ENCODE data around the gene TMF1. TPM values are rescaled to one million over a fixed set of nuclear protein-coding genes. Genes with fewer than 3 reads are reported as not detected.
A peak's percentile ranks its signal among the peaks of the same experiment; 100 is the strongest.

TMF1 gene
- total and polyA plus RNA-seq, 2 donors (not counting 1 experiment from before 2014, with no cell fraction given): 27.5 to 51.5 TPM

DNA sequence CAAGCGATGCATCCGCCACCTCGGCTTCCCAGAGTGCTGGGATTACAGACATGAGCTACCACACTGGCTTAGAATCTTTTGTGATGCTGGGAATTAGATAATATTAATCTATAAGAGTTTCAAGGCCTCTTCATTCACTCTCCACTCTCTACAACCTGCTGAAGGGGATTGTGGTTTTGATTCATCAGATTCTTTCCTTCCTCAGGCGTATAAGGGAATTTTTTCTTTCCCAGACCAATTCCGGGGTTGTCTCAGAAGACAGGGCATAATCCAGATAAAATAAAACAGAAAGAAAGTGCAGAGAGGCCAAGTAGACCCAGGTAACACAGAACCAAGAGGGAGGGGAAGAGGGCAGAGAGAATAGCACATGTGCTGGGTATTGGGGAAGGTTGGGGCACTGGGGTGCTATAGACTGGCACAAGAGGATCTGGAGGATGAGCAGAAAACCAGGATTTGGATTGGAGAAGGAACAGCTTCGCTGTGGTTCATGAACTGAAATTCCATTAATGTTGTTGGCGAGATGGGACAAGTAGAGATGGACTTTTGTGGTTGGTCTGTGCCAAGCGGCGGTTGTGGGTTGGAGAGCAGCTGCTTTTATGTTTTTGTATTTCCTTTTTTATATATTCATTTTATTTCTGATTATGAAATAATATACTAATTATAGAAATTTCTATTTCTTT lies 45.4 kb upstream of the TMF1 start:
- no peak overlapping the region for H3K9ac ChIP-seq (ENCODE audit: insufficient read depth, low read length)
- no peaks in the 10 kb centered on the region for H3K9me3 ChIP-seq (ENCODE audit: control insufficient read depth, insufficient read depth, low read depth, low read length)
- H3K79me2 ChIP-seq (ENCODE audit: control insufficient read depth, insufficient read depth, low read length): peaks cover 60% of the 10 kb centered on the region
- peak in 1 of 2 donors; percentile 68 for DNase-seq (ENCODE audit: low read depth in 2 of 2)
- H3K27ac ChIP-seq (ENCODE audit: insufficient read depth, low read length): no peak overlapping the region
- no peak overlapping the region for H3K4me3 ChIP-seq (replicated peaks in 1 of 4; ENCODE audit: control extremely low read depth in 1 of 4, insufficient read depth in 1 of 4, low read depth in 3 of 4, low read length in 4 of 4)
- H3K27me3 ChIP-seq (ENCODE audit: control insufficient read depth, insufficient read depth, low read length): no peaks in the 10 kb centered on the region
- TF ChIP-seq, protein P1, sequence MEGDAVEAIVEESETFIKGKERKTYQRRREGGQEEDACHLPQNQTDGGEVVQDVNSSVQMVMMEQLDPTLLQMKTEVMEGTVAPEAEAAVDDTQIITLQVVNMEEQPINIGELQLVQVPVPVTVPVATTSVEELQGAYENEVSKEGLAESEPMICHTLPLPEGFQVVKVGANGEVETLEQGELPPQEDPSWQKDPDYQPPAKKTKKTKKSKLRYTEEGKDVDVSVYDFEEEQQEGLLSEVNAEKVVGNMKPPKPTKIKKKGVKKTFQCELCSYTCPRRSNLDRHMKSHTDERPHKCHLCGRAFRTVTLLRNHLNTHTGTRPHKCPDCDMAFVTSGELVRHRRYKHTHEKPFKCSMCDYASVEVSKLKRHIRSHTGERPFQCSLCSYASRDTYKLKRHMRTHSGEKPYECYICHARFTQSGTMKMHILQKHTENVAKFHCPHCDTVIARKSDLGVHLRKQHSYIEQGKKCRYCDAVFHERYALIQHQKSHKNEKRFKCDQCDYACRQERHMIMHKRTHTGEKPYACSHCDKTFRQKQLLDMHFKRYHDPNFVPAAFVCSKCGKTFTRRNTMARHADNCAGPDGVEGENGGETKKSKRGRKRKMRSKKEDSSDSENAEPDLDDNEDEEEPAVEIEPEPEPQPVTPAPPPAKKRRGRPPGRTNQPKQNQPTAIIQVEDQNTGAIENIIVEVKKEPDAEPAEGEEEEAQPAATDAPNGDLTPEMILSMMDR (conservative IDR thresholded peaks at IDR 0.05 in 1 of 2, IDR thresholded peaks at IDR 0.05 in 1 of 2; ENCODE audit: low read depth in 1 of 2, low read length in 2 of 2): no peak
- no peak for TF ChIP-seq EZH2 (IDR thresholded peaks at IDR 0.05; ENCODE audit: low read length, missing control alignments)
- no peak overlapping the region for H3K4me2 ChIP-seq (ENCODE audit: extremely low read depth, insufficient read depth, low read length)
- peaks cover 19% of the 10 kb centered on the region for H3K4me1 ChIP-seq (ENCODE audit: control insufficient read depth, extremely low read depth, insufficient read depth, low read length)
- no peaks in the 10 kb centered on the region for H4K20me1 ChIP-seq (ENCODE audit: control insufficient read depth, extremely low read depth, insufficient read depth, low read length)
- no peak overlapping the region for H2AFZ ChIP-seq (ENCODE audit: low read length)
- H3K36me3 ChIP-seq (ENCODE audit: control insufficient read depth, insufficient read depth, low read length): peaks cover 6% of the 10 kb centered on the region

DNA sequence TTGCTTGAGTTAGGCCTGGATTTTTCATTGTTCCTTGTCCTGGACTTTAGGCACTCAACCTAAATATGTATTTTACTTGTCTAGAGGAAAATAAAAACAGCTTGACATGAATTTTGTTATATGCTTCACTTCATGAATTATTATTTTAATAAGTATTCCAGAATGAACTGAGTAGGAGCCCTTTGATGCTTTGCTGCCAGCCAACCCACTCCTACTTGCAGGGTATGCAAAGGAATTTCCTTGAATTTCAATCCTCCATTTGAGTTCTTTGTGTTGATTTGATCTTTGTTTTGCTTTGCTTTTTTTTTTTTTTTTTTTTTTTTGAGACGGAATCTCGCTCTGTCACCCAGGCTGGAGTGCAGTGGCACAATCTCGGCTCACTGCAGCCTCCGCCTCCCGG lies 44.2 kb upstream of the TMF1 start:
- DNase-seq (ENCODE audit: low read depth in 2 of 2): no peak
- Histone ChIP-seq H3K79me2 (ENCODE audit: control insufficient read depth, insufficient read depth, low read length) (peaks cover 71% of the 10 kb centered on the region), H3K4me1 (ENCODE audit: control insufficient read depth, extremely low read depth, insufficient read depth, low read length) (peaks cover 26% of the 10 kb centered on the region), H4K20me1 (ENCODE audit: control insufficient read depth, extremely low read depth, insufficient read depth, low read length) (no peaks in the 10 kb centered on the region), H3K4me2 (ENCODE audit: extremely low read depth, insufficient read depth, low read length) (no peak overlapping the region), H3K27ac (ENCODE audit: insufficient read depth, low read length) (no peak overlapping the region), H3K27me3 (ENCODE audit: control insufficient read depth, insufficient read depth, low read length) (no peaks in the 10 kb centered on the region), H3K36me3 (ENCODE audit: control insufficient read depth, insufficient read depth, low read length) (no peaks in the 10 kb centered on the region), H3K9me3 (ENCODE audit: control insufficient read depth, insufficient read depth, low read depth, low read length) (no peaks in the 10 kb centered on the region), H3K9ac (ENCODE audit: insufficient read depth, low read length) (no peak overlapping the region), H3K4me3 (replicated peaks in 1 of 4; ENCODE audit: control extremely low read depth in 1 of 4, insufficient read depth in 1 of 4, low read depth in 3 of 4, low read length in 4 of 4) (no peak overlapping the region), H2AFZ (ENCODE audit: low read length) (no peak overlapping the region)
- TF ChIP-seq, protein P1 (conservative IDR thresholded peaks at IDR 0.05 in 1 of 2, IDR thresholded peaks at IDR 0.05 in 1 of 2; ENCODE audit: low read depth in 1 of 2, low read length in 2 of 2): no peak
- no peak for TF ChIP-seq EZH2 (IDR thresholded peaks at IDR 0.05; ENCODE audit: low read length, missing control alignments)

DNA sequence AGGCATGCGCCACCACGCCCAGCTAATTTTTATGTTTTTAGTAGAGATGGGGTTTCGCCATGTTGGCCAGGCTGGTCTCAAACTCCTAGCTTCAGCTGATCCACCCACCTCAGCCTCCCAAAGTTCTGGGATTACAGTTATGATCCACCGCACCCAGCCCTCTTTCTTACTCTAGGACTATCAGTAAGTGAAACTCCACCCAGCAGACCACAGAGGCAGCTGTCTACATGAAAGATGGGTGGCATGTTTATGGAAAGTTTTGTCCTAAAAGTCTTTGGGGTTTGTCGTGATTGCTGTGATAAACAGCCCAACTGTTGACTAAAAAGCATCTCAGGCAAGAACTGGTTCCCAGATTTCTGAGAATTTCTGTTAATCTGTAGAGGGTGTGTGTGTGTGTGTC lies 43.5 kb upstream of the TMF1 start:
- peaks cover 27% of the 10 kb centered on the region for H3K4me1 ChIP-seq (ENCODE audit: control insufficient read depth, extremely low read depth, insufficient read depth, low read length)
- H3K4me3 ChIP-seq (replicated peaks in 1 of 4; ENCODE audit: control extremely low read depth in 1 of 4, insufficient read depth in 1 of 4, low read depth in 3 of 4, low read length in 4 of 4): no peak overlapping the region
- no peak overlapping the region for H3K27ac ChIP-seq (ENCODE audit: insufficient read depth, low read length)
- H3K9me3 ChIP-seq (ENCODE audit: control insufficient read depth, insufficient read depth, low read depth, low read length): no peaks in the 10 kb centered on the region
- H2AFZ ChIP-seq (ENCODE audit: low read length): no peak overlapping the region
- peaks cover 73% of the 10 kb centered on the region for H3K79me2 ChIP-seq (ENCODE audit: control insufficient read depth, insufficient read depth, low read length)
- no peak for DNase-seq (ENCODE audit: low read depth in 2 of 2)
- H3K27me3 ChIP-seq (ENCODE audit: control insufficient read depth, insufficient read depth, low read length): no peaks in the 10 kb centered on the region
- no peaks in the 10 kb centered on the region for H4K20me1 ChIP-seq (ENCODE audit: control insufficient read depth, extremely low read depth, insufficient read depth, low read length)
- no peaks in the 10 kb centered on the region for H3K36me3 ChIP-seq (ENCODE audit: control insufficient read depth, insufficient read depth, low read length)
- no peak for TF ChIP-seq EZH2 (IDR thresholded peaks at IDR 0.05; ENCODE audit: low read length, missing control alignments)
- TF ChIP-seq, protein P1 (conservative IDR thresholded peaks at IDR 0.05 in 1 of 2, IDR thresholded peaks at IDR 0.05 in 1 of 2; ENCODE audit: low read depth in 1 of 2, low read length in 2 of 2): no peak
- no peak overlapping the region for H3K9ac ChIP-seq (ENCODE audit: insufficient read depth, low read length)
- no peak overlapping the region for H3K4me2 ChIP-seq (ENCODE audit: extremely low read depth, insufficient read depth, low read length)
